Tibial nerve (tissue), 4 donors: Measurements from ENCODE around the gene ELMO1. TPM values are rescaled to one million over a fixed set of nuclear protein-coding genes. Genes with fewer than 3 reads are reported as not detected.

ENCODE experiments used
- DNase-seq, 2 donors: peaks; one replicate each; pipeline ENCODE4 v3.0.0-alpha.2; 2019; ENCODE audit warnings: low spot score in 2 of 2
- H3K27ac ChIP-seq, 4 donors: fragments of 200-600 bp; sonication (generic) in 3 of 4; one replicate each; pipeline ENCODE4 v1.5.1; 2017 to 2019; ENCODE audit warnings: mild to moderate bottlenecking in 1 of 4
- H3K27me3 ChIP-seq, 2 donors: fragments of 200-600 bp; sonication (generic) in 1 of 2; one replicate each; pipeline versions ENCODE4 v1.5.1 to v1.6.0; 2017 to 2019
- H3K36me3 ChIP-seq, 3 donors: fragments of 200-600 bp; sonication (generic); one replicate each; pipeline ENCODE4 v1.5.1; 2018 to 2019
- H3K4me1 ChIP-seq, 4 donors: fragments of 200-600 bp; sonication (generic) in 3 of 4; one replicate each; pipeline ENCODE4 v1.5.1; 2017 to 2019
- H3K4me3 ChIP-seq, 4 donors: fragments of 200-600 bp; sonication (generic) in 3 of 4; one replicate each; pipeline ENCODE4 v1.5.1; 2017 to 2019; ENCODE audit warnings: mild to moderate bottlenecking in 1 of 4, moderate library complexity in 1 of 4
- H3K9me3 ChIP-seq, 4 donors: fragments of 200-600 bp; sonication (generic) in 3 of 4; one replicate each; pipeline ENCODE4 v1.5.1; 2017 to 2019
- EP300 ChIP-seq, 2 donors: sonication (generic); formaldehyde crosslinking; IDR thresholded peaks; one replicate each; pipeline ENCODE4 v1.6.1; 2017; ENCODE audit warnings: antibody characterized with exemption in 2 of 2, mild to moderate bottlenecking in 1 of 2
- POLR2A ChIP-seq, 2 donors: fragments of 450-650 bp; IDR thresholded peaks; one replicate each; pipeline ENCODE4 v1.6.1; 2017; ENCODE audit warnings: antibody characterized with exemption in 2 of 2, mild to moderate bottlenecking in 2 of 2, moderate library complexity in 2 of 2
- WGBS, 2 donors: methylation state at CpG; one replicate each; pipeline ENCODE4 v1.1.5; 2018; 5-methylcytosine and 5-hydroxymethylcytosine counted together
- total RNA-seq, 4 donors: library from RNA; depleted of rRNA; stranded (reverse); fragments of >200 nt; gene quantifications; one replicate each; pipeline ENCODE4 v1.1.0, GENCODE V29; 2016
- TF ChIP-seq, protein P1 (sequence below), 5 experiments: fragments of 200-600 bp in 3 of 5; fragments of 450-650 bp in 2 of 5; sonication (generic) in 3 of 5; IDR thresholded peaks; one replicate each; pipeline ENCODE4 v1.5.1; 2016 to 2019; ENCODE audit warnings: antibody characterized with exemption in 5 of 5, mild to moderate bottlenecking in 3 of 5, moderate library complexity in 2 of 5

The ELMO1 gene
- total RNA-seq, 4 donors from 2014 or later, result 196 to 328 (median 268) TPM

DNA sequence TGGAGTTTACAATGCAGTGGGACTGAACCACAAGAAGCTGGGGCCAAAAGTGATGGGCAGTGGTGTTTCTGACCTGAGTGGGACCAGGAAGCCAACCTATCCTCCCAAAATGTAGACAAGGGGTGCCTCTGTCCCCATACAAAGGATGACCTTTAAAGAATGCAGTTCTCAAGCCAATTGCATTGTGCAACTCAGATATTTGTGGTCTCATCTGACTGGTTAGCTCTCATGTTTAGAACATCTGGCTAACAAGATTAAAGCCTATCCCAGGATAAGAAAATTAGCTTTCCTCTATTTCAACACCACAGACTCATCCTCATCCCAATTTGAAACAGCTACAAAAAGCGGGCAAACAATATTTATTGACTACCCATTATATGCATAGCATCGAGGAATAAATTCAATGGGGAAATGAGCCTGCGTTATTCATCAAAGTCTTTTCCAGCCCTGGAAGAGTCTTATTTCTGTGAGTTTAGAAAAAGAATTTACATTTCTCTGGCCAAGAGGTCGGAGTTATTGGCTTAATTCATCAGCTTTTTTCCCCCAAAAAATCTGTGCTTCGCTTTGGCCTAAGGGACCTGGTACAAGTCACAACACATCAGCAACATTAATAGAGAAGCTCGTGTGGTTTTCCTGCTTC lies 26.7 kb downstream of the ELMO1 start:
- Histone ChIP-seq H3K36me3 (no peaks in the 10 kb centered on the region), H3K4me3 (no peak overlapping the region), H3K27me3 (no peaks in the 10 kb centered on the region), H3K27ac (peak overlapping the region; percentile 41 to 84 (median 61)), H3K9me3 (no peaks in the 10 kb centered on the region), H3K4me1 (peaks cover 0 to 63% (median 27%) of the 10 kb centered on the region in 4 donors)
- peak in 1 of 2 donors; percentile 72 for DNase-seq
- 42 to 52% methylated on average over 6 of the region's 6 CpGs for WGBS, 2 donors
- TF ChIP-seq POLR2A (IDR thresholded peaks at IDR 0.05) (no peak), EP300 (IDR thresholded peaks at IDR 0.05) (peak; percentile 15 to 92)
- TF ChIP-seq, protein P1, sequence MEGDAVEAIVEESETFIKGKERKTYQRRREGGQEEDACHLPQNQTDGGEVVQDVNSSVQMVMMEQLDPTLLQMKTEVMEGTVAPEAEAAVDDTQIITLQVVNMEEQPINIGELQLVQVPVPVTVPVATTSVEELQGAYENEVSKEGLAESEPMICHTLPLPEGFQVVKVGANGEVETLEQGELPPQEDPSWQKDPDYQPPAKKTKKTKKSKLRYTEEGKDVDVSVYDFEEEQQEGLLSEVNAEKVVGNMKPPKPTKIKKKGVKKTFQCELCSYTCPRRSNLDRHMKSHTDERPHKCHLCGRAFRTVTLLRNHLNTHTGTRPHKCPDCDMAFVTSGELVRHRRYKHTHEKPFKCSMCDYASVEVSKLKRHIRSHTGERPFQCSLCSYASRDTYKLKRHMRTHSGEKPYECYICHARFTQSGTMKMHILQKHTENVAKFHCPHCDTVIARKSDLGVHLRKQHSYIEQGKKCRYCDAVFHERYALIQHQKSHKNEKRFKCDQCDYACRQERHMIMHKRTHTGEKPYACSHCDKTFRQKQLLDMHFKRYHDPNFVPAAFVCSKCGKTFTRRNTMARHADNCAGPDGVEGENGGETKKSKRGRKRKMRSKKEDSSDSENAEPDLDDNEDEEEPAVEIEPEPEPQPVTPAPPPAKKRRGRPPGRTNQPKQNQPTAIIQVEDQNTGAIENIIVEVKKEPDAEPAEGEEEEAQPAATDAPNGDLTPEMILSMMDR (IDR thresholded peaks at IDR 0.05), result no peak

- WGBS, 2 donors, result 28 to 32% methylated on average over 6 of the region's 6 CpGs
- H3K27ac ChIP-seq, result peak overlapping the region; percentile 41 to 84 (median 61)
- no peak overlapping the region for H3K4me3 ChIP-seq
- no peaks in the 10 kb centered on the region for H3K27me3 ChIP-seq
- H3K4me1 ChIP-seq, result peaks cover 0 to 72% (median 27%) of the 10 kb centered on the region in 4 donors
- no peak for DNase-seq
- no peaks in the 10 kb centered on the region for H3K36me3 ChIP-seq
- no peaks in the 10 kb centered on the region for H3K9me3 ChIP-seq
- TF ChIP-seq EP300 (IDR thresholded peaks at IDR 0.05), result no peak
- TF ChIP-seq, protein P1 (IDR thresholded peaks at IDR 0.05), result no peak
- TF ChIP-seq POLR2A (IDR thresholded peaks at IDR 0.05), result no peak
Measured at GRCh38 chr7:37420946-37421695, 27.5 kb downstream of the ELMO1 start.

GRCh38 chr7:37419496-37419895 lies 29.2 kb downstream of the ELMO1 start:
- DNase-seq, result no peak
- TF ChIP-seq EP300 (IDR thresholded peaks at IDR 0.05) (no peak), POLR2A (IDR thresholded peaks at IDR 0.05) (no peak)
- TF ChIP-seq, protein P1 (IDR thresholded peaks at IDR 0.05), result no peak
- Histone ChIP-seq H3K27me3 (no peaks in the 10 kb centered on the region), H3K9me3 (no peaks in the 10 kb centered on the region), H3K4me1 (peaks cover 0 to 70% (median 27%) of the 10 kb centered on the region in 4 donors), H3K27ac (peak overlapping the region in 2 of 4 donors; percentile 13 to 26), H3K36me3 (no peaks in the 10 kb centered on the region), H3K4me3 (no peak overlapping the region)

GRCh38 chr7:37418381-37418780 lies 30.3 kb downstream of the ELMO1 start:
- H3K36me3 ChIP-seq, result no peaks in the 10 kb centered on the region
- H3K27ac ChIP-seq, result peak overlapping the region in 1 of 4 donors; percentile 46
- 89 to 93% methylated on average over 6 of the region's 6 CpGs for WGBS, 2 donors
- TF ChIP-seq, protein P1 (IDR thresholded peaks at IDR 0.05), result no peak
- TF ChIP-seq EP300 (IDR thresholded peaks at IDR 0.05) (no peak), POLR2A (IDR thresholded peaks at IDR 0.05) (no peak)
- H3K4me1 ChIP-seq, result peaks cover 0 to 64% (median 27%) of the 10 kb centered on the region in 4 donors
- no peaks in the 10 kb centered on the region for H3K27me3 ChIP-seq
- no peak for DNase-seq
- no peak overlapping the region for H3K4me3 ChIP-seq
- no peaks in the 10 kb centered on the region for H3K9me3 ChIP-seq

DNA sequence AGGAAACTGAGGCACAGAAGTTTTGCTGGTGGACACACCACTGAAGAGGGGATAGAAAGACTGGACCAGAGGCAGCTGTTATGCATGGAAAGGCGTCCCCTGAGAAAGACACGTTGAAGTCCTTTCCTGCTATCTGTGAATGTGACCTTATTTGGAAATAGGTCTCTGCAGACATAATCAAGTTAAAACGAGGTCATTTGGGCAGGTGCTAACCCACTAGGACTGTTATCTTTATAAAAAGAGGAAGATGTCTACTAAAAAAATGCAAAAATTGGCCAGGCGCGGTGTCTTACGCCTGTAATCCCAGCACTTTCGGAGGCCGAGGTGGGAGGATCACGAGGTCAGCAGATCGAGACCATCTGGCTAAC lies 31.6 kb downstream of the ELMO1 start:
- Histone ChIP-seq H3K4me3 (no peak overlapping the region), H3K4me1 (peaks cover 0 to 53% (median 19%) of the 10 kb centered on the region in 4 donors), H3K36me3 (peaks cover 0 to 4% (median 0%) of the 10 kb centered on the region in 3 donors), H3K27me3 (no peaks in the 10 kb centered on the region), H3K27ac (no peak overlapping the region), H3K9me3 (no peaks in the 10 kb centered on the region)
- TF ChIP-seq POLR2A (IDR thresholded peaks at IDR 0.05) (no peak), EP300 (IDR thresholded peaks at IDR 0.05) (no peak)
- TF ChIP-seq, protein P1 (IDR thresholded peaks at IDR 0.05), result no peak
- no peak for DNase-seq
- WGBS, 2 donors, result 78 to 81% methylated on average over 10 of the region's 10 CpGs
